Endodermal cell (in vitro differentiated cells): ENCODE measurements around the gene KCND3. TPM values are rescaled to one million over a fixed set of nuclear protein-coding genes. Genes with fewer than 3 reads are reported as not detected.

Experiments
- DNase-seq: peaks from one replicate; pipeline ENCODE4 v3.0.0-alpha.2; 2017
- H3K27ac ChIP-seq: 2 replicates; pipeline ENCODE4 v1.5.1; 2013; ENCODE audit warnings: mild to moderate bottlenecking, low read depth, low read length, moderate library complexity
- H3K27me3 ChIP-seq: 2 replicates; pipeline ENCODE4 v1.6.1; 2013; ENCODE audit warnings: mild to moderate bottlenecking, low read length, moderate library complexity; ENCODE audit not compliant: insufficient read depth, control insufficient read depth, poor library complexity, severe bottlenecking
- H3K36me3 ChIP-seq: 2 replicates; pipeline ENCODE4 v1.7.0; 2013; ENCODE audit warnings: mild to moderate bottlenecking, low read length, moderate library complexity; ENCODE audit not compliant: control insufficient read depth, insufficient read depth
- H3K4me1 ChIP-seq: one replicate; pipeline ENCODE4 v1.7.0; 2013; ENCODE audit warnings: low read length; ENCODE audit not compliant: control insufficient read depth, insufficient read depth
- H3K4me3 ChIP-seq: 2 replicates; pipeline ENCODE4 v1.5.1; 2013; ENCODE audit warnings: mild to moderate bottlenecking, low read length, moderate library complexity
- H3K9ac ChIP-seq: 2 replicates; pipeline ENCODE4 v1.6.1; 2013; ENCODE audit warnings: mild to moderate bottlenecking, low read length, moderate library complexity; ENCODE audit not compliant: poor library complexity, severe bottlenecking; ENCODE audit errors: extremely low read depth
- H3K9me3 ChIP-seq: 2 replicates; pipeline ENCODE4 v1.6.1; 2013; ENCODE audit warnings: mild to moderate bottlenecking, low read length, moderate library complexity; ENCODE audit not compliant: control insufficient read depth
- H3K27ac Mint-ChIP-seq: 2 replicates; pipeline ENCODE4 v1.8.0; 2020; ENCODE audit warnings: mixed read lengths
- H3K27me3 Mint-ChIP-seq: 2 replicates; pipeline ENCODE4 v1.8.0; 2021; ENCODE audit warnings: mild to moderate bottlenecking, mixed read lengths; ENCODE audit not compliant: insufficient read depth
- H3K36me3 Mint-ChIP-seq: 2 replicates; pipeline ENCODE4 v1.8.0; 2020; ENCODE audit warnings: low read depth, mixed read lengths
- H3K4me1 Mint-ChIP-seq: 2 replicates; pipeline ENCODE4 v1.8.0; 2020; ENCODE audit warnings: mixed read lengths
- H3K4me3 Mint-ChIP-seq: 2 replicates; pipeline ENCODE4 v1.8.0; 2020; ENCODE audit warnings: mild to moderate bottlenecking, moderate library complexity, mixed read lengths
- H3K9me3 Mint-ChIP-seq: 2 replicates; pipeline ENCODE4 v1.8.0; 2020; ENCODE audit warnings: mild to moderate bottlenecking, mixed read lengths
- CTCF ChIP-seq: fragments of 200-600 bp; sonication (generic); conservative IDR thresholded peaks from 2 replicates; pipeline ENCODE4 v1.5.0; 2021; ENCODE audit warnings: antibody characterized with exemption, mild to moderate bottlenecking
- WGBS, 2 experiments: methylation state at CpG; one replicate each; pipeline versions ENCODE4 v1.1.5 to v1.1.7; 2013; ENCODE audit warnings: missing lambda C conversion rate in 2 of 2, mixed read lengths in 1 of 2; ENCODE audit not compliant: insufficient coverage in 1 of 2, insufficient read length in 1 of 2; 5-methylcytosine and 5-hydroxymethylcytosine counted together
- total RNA-seq, 2 donors: library from RNA; stranded (reverse); fragmentation: NEBNext Ultra II Directional in 1 of 2; extraction: Animal tissue kit (Norgen Biotek cat#: 25700) in 1 of 2; gene quantifications; 2 replicates in 1 of 2; 3 replicates in 1 of 2; pipeline ENCODE4 v1.2.1, GENCODE V29; 2021

Gene KCND3
- total RNA-seq, 2 donors from 2014 or later: 0.13 TPM; not detected in 1

GRCh38 chr1:112006416-112007025 is 17.1 kb upstream of the KCND3 start:
- Histone ChIP-seq H3K4me3 (no peak overlapping the region), H3K27me3 (peaks cover 96% of the 10 kb centered on the region), H3K9me3 (no peaks in the 10 kb centered on the region), H3K4me1 (no peaks in the 10 kb centered on the region), H3K27ac (no peak overlapping the region), H3K36me3 (no peaks in the 10 kb centered on the region), H3K9ac (no peak overlapping the region)
- WGBS, 2 experiments: 80 to 86% methylated on average over 6 to 7 of the region's 7 CpGs
- H3K4me1 Mint-ChIP-seq: peaks cover 11% of the 10 kb centered on the region
- TF ChIP-seq CTCF: no peak
- H3K27ac Mint-ChIP-seq: no peak overlapping the region
- H3K27me3 Mint-ChIP-seq: peaks cover 91% of the 10 kb centered on the region
- no peaks in the 10 kb centered on the region for H3K36me3 Mint-ChIP-seq
- no peak overlapping the region for H3K4me3 Mint-ChIP-seq
- DNase-seq: no peak
- no peaks in the 10 kb centered on the region for H3K9me3 Mint-ChIP-seq

- H3K27me3 Mint-ChIP-seq: peaks cover 95% of the 10 kb centered on the region
- Histone ChIP-seq H3K9ac (no peak overlapping the region), H3K9me3 (no peaks in the 10 kb centered on the region), H3K27ac (no peak overlapping the region), H3K27me3 (peaks cover 96% of the 10 kb centered on the region), H3K36me3 (no peaks in the 10 kb centered on the region), H3K4me3 (no peak overlapping the region), H3K4me1 (no peaks in the 10 kb centered on the region)
- no peak overlapping the region for H3K27ac Mint-ChIP-seq
- DNase-seq: no peak
- WGBS, 2 experiments: 79% methylated on average over 2 of the region's 2 CpGs; no CpG with 5 or more reads in 1 of the 2 experiments
- peaks cover 11% of the 10 kb centered on the region for H3K4me1 Mint-ChIP-seq
- no peaks in the 10 kb centered on the region for H3K9me3 Mint-ChIP-seq
- no peaks in the 10 kb centered on the region for H3K36me3 Mint-ChIP-seq
- no peak overlapping the region for H3K4me3 Mint-ChIP-seq
- no peak for TF ChIP-seq CTCF
These were observed 14.6 kb upstream of the KCND3 start for GRCh38 chr1:112004076-112004475.

GRCh38 chr1:112002514-112002913 is 13.0 kb upstream of the KCND3 start:
- no peak overlapping the region for H3K9ac ChIP-seq
- no peak overlapping the region for H3K27ac ChIP-seq
- no peaks in the 10 kb centered on the region for H3K36me3 ChIP-seq
- Mint-ChIP-seq H3K27me3 (peaks cover 93% of the 10 kb centered on the region), H3K27ac (no peak overlapping the region), H3K4me3 (no peak overlapping the region), H3K36me3 (no peaks in the 10 kb centered on the region), H3K4me1 (peaks cover 11% of the 10 kb centered on the region), H3K9me3 (no peaks in the 10 kb centered on the region)
- no peak for TF ChIP-seq CTCF
- DNase-seq: no peak
- WGBS, 2 experiments: 76 to 93% methylated on average over 3 to 4 of the region's 4 CpGs
- peaks cover 99% of the 10 kb centered on the region for H3K27me3 ChIP-seq
- H3K4me1 ChIP-seq: no peaks in the 10 kb centered on the region
- no peaks in the 10 kb centered on the region for H3K9me3 ChIP-seq
- no peak overlapping the region for H3K4me3 ChIP-seq
